ENCODE data around the gene NPAS1.

Gene NPAS1

DNA sequence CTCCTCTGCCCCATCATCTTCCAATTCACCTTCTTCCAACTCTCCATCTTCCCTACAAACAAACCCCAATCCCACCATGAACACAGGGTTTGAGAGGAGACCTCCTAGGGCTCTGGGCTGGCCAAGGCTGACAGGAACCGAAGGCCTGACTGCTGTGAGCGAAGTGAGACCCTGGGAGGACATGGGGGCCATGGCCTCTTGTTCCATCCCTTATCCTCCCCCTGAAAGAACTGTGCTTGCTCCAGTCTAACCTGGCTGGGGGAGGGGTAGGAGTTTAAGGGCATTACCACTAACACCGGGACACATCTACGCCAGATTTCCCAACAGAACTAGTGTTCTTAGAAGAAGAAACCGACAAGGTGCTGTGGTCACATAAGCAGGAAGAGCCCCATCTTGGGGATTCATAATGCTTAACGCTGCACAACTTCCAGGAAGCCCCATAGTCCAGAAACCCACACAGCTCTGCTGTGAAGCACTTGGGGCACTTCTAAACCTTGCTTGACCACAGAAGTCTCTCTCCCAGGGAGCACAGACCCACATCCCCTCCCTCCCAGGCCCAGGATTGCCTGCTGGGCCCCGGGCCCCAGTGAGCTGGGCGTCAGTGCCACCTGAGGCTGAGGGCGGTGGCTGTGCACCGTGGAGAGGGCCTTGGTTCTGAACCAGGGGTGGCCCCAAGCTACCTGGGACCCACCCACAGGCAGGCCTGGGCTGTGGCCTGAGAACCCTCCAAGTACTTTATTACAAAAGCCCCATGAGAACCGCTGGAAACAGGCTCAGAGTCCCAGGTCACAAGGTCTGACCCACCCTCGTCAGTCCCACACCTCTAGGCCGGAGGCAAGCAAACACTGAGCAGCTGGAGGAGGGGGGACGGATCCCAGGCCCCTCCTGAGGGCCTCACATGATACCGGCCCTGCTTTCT lies 75.2 kb downstream of the NPAS1 start:
- in situ Hi-C loops (cut with HindIII; ENCODE audit: low sequenced_read_pairs): no loop called here
- TF ChIP-seq, protein P1, sequence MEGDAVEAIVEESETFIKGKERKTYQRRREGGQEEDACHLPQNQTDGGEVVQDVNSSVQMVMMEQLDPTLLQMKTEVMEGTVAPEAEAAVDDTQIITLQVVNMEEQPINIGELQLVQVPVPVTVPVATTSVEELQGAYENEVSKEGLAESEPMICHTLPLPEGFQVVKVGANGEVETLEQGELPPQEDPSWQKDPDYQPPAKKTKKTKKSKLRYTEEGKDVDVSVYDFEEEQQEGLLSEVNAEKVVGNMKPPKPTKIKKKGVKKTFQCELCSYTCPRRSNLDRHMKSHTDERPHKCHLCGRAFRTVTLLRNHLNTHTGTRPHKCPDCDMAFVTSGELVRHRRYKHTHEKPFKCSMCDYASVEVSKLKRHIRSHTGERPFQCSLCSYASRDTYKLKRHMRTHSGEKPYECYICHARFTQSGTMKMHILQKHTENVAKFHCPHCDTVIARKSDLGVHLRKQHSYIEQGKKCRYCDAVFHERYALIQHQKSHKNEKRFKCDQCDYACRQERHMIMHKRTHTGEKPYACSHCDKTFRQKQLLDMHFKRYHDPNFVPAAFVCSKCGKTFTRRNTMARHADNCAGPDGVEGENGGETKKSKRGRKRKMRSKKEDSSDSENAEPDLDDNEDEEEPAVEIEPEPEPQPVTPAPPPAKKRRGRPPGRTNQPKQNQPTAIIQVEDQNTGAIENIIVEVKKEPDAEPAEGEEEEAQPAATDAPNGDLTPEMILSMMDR (IDR thresholded peaks at IDR 0.05; ENCODE audit: low read depth, low read length): no peak
- DNase-seq (ENCODE audit: low read depth, low spot score): no peak
- H3K4me3 ChIP-seq (ENCODE audit: low read depth, low read length): no peak overlapping the region
